SU-DHL-6 (cell line): ENCODE data around the gene EDA.

Source experiments
- EZH2phosphoT487 ChIP-seq: fragments of 200-600 bp; sonication (generic), shearing (Covaris generic); conservative IDR thresholded peaks from 2 replicates; pipeline ENCODE4 v1.6.1; 2018; ENCODE audit warnings: mild to moderate bottlenecking, antibody characterized with exemption, low read length, moderate library complexity, mixed read lengths
- TF ChIP-seq, protein P1 (sequence below): fragments of 200-600 bp; sonication (generic); IDR thresholded peaks from one replicate; pipeline ENCODE4 v1.5.1; 2017; ENCODE audit warnings: antibody characterized with exemption, mild to moderate bottlenecking, low read length, moderate library complexity; ENCODE audit not compliant: insufficient read depth, poor library complexity, severe bottlenecking

DNA sequence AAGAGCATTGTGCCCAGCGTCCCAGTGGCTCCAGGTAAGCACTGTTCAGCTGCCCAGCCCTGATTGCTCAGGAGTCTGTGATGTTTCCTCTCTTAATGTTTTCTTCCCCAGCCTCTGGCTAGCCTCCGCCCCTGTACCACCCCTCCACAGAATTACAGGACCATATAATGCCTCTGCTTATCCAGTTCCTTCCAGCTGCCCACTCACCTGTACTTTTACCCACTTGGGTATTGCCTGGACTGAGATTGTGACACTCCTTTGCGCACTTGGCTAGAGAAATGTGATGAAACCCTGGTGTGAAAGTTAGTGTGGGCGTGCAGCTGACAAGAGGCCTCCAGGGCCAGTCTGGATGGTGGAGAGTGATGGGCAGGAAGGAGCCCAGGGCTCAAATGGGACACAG lies 434.0 kb downstream of the EDA start, which contains the start of gene AWAT2:
- TF ChIP-seq, protein P1, sequence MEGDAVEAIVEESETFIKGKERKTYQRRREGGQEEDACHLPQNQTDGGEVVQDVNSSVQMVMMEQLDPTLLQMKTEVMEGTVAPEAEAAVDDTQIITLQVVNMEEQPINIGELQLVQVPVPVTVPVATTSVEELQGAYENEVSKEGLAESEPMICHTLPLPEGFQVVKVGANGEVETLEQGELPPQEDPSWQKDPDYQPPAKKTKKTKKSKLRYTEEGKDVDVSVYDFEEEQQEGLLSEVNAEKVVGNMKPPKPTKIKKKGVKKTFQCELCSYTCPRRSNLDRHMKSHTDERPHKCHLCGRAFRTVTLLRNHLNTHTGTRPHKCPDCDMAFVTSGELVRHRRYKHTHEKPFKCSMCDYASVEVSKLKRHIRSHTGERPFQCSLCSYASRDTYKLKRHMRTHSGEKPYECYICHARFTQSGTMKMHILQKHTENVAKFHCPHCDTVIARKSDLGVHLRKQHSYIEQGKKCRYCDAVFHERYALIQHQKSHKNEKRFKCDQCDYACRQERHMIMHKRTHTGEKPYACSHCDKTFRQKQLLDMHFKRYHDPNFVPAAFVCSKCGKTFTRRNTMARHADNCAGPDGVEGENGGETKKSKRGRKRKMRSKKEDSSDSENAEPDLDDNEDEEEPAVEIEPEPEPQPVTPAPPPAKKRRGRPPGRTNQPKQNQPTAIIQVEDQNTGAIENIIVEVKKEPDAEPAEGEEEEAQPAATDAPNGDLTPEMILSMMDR: no peak
- TF ChIP-seq EZH2phosphoT487: no peak
